K562 (cell line): ENCODE measurements around the gene NXT1.

Experiments used
- HNRNPLL ChIP-seq: fragments of 200-400 bp; formaldehyde crosslinking; IDR thresholded peaks from 2 replicates; pipeline ENCODE4 v1.6.1; 2017; ENCODE audit warnings: low read length, low read depth, mild to moderate bottlenecking; ENCODE audit not compliant: poor library complexity, severe bottlenecking
- RCOR1 ChIP-seq, 2 experiments: IDR thresholded peaks; 2 replicates each; pipeline ENCODE4 v1.6.1; 2012; ENCODE audit warnings: low read depth in 2 of 2, low read length in 2 of 2, borderline replicate concordance in 1 of 2, improper control_type of control experiment in 1 of 2
- TF ChIP-seq, protein P1 (sequence below): fragments of 450-650 bp; IDR thresholded peaks from 2 replicates; pipeline ENCODE4 v1.6.1; 2017; ENCODE audit warnings: antibody characterized with exemption, mild to moderate bottlenecking

DNA sequence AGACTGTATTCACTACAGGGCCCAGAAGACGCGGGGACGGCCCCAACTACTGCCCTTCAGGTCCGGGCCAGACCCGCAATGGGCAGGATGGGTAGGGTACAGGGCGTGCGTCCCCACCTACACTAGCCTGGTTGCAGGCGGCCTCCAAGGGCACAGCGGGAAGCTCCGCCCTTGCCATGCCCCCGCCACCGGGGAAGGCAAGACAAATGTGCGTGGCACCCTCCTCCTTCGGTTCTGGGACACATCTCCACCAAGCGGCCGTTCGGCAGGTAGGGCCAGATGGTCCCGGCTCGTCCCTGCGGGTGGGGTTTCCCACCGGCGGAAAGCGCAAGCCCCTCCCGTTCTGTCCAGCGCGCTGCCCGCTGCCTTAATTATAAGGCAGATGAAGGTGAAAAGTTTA, 5.6 kb downstream of the NXT1 start:
- TF ChIP-seq HNRNPLL (no peak), RCOR1 (IDR thresholded peaks at IDR 0.05; ENCODE audit: borderline replicate concordance in 1 of 2, low read depth in 2 of 2, low read length in 2 of 2) (no peak)
- TF ChIP-seq, protein P1, sequence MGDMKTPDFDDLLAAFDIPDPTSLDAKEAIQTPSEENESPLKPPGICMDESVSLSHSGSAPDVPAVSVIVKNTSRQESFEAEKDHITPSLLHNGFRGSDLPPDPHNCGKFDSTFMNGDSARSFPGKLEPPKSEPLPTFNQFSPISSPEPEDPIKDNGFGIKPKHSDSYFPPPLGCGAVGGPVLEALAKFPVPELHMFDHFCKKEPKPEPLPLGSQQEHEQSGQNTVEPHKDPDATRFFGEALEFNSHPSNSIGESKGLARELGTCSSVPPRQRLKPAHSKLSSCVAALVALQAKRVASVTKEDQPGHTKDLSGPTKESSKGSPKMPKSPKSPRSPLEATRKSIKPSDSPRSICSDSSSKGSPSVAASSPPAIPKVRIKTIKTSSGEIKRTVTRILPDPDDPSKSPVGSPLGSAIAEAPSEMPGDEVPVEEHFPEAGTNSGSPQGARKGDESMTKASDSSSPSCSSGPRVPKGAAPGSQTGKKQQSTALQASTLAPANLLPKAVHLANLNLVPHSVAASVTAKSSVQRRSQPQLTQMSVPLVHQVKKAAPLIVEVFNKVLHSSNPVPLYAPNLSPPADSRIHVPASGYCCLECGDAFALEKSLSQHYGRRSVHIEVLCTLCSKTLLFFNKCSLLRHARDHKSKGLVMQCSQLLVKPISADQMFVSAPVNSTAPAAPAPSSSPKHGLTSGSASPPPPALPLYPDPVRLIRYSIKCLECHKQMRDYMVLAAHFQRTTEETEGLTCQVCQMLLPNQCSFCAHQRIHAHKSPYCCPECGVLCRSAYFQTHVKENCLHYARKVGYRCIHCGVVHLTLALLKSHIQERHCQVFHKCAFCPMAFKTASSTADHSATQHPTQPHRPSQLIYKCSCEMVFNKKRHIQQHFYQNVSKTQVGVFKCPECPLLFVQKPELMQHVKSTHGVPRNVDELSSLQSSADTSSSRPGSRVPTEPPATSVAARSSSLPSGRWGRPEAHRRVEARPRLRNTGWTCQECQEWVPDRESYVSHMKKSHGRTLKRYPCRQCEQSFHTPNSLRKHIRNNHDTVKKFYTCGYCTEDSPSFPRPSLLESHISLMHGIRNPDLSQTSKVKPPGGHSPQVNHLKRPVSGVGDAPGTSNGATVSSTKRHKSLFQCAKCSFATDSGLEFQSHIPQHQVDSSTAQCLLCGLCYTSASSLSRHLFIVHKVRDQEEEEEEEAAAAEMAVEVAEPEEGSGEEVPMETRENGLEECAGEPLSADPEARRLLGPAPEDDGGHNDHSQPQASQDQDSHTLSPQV: no peak
